DMS 273 (cell line): ENCODE results near the gene GLYAT.

Experiments
- DNase-seq: peaks from one replicate; lab custom pipeline; 2025; ENCODE audit not compliant: unreplicated experiment; lab: John Stamatoyannopoulos, UW

GLYAT gene, protein sequence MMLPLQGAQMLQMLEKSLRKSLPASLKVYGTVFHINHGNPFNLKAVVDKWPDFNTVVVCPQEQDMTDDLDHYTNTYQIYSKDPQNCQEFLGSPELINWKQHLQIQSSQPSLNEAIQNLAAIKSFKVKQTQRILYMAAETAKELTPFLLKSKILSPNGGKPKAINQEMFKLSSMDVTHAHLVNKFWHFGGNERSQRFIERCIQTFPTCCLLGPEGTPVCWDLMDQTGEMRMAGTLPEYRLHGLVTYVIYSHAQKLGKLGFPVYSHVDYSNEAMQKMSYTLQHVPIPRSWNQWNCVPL

DNA sequence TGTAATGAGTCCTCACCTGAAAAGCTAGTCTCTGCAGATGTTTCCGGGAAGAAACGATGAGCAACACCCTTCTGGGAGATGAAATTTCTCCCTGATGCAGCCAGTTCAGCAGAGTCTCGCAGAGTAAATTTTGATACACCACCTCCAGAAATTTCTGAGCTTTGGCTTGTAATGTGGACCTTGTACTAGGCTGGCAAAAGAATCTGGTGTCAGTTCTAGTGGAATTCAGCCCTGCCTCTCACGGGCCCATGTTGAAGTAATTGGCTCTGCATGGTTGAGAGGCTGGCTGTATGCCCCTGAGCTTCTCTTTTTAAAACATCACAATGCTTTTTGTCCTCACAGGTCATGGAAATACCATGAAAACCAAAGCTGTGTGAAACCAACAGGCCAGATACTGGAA lies at the start of gene GLYAT:
TSS of gene GLYAT (minus strand) at position 125 of the 400 bp plus-strand sequence. CDS start 7,447 bp downstream, outside the sequence.
- DNase-seq = no peak

DNA sequence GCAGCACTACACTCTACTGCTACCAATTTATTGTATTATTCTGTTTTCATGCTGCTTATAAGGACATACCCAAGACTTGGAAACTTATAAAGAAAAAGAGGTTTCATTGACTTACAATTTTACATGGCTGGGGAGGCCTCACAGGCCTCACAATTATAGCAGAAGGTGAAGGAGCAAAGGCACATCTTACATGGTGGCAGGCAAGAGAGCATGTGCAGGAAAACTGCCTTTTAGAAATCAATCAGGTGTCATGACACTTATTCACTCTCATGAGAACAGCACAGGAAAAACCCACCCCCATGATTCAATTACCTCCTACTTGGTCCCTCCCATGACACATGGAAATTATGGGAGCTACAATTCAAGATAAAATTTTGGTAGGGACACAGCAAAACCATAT lies 49.6 kb upstream of the GLYAT start:
- no peak for DNase-seq

DNA sequence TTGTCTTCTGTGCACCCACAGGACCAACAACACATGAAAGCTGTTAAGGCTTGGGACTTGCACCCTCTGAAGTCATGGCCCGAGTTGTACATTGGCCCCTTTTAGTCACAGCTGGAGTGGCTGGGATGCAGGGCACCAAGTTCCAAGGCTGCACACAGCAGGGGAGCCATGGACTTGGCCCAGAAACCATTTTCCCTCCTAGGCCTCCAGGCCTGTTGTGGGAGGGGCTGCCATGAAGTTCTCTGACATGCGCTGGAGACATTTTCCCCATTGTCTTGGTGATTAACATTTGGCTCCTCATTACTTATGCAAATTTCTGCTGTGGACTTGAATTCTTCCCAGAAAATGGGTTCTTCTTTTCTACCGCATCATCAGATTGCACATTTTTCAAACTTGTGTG lies 48.8 kb upstream of the GLYAT start:
- DNase-seq = no peak

DNA sequence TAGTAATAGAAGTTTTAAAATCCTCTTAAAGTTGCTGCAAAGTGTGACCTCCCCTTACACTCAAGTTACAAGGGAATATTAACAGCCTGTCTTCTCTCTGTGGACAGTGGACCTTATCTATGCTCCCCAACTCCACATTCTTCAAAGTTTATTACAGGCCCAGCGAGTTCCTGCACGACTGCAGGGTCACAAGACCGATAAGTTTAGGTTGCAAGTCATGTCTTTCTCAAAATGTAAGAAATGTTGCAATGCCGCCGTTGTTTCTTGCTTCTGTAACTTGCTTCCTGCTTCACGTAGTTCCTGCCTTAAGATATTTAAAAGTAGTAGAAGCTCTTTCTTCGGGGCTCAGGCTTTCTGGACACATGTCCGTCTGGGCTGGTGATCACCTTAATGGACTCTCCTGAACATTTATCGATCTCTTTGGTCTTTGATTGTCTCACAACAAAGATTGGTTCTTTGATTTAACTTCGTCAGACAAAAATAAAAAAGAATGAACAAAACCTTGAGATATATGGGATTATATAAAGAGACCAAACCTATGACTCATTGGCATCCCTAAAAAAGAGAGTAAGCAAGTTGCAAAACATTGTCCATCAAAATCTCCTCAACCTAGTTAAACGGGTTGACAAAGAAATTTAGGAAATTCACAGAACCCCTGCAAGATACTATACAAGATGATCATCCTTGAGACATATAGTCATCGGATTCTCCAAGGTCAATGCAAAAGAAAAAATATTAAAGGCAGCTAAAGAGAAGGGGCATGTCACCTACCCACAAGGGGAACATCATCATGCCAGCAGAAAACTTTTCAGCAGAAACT lies 45.4 kb upstream of the GLYAT start:
- no peak for DNase-seq

DNA sequence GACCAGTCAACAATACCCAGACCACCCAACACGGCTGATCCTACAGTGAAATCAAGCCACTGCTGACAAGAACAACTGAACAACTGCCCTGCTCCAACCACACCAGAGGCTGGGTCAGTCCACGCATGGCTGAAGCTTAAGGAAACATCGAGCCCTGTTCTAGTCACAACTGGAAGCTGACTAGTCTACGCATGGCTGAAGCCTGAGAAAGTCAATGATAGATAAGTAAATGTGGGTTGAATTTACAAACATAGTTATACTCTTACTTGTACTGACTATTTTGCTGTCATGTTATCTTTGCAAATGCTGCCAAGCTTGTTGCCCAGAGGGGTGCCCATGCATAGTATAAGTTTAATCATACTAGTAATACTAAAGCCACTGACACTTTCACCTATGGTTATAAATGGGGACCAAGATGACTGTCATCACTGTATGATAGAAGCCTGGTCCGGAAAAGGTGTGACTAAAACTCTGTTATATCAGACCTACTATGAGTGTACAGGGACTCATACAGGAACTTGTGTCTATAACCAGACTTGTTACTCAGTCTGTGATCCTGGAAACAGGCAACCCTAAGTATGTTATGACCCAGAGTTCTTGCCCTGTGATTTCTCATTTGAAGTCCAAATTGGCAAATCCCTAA lies 43.4 kb upstream of the GLYAT start:
- DNase-seq = no peak

DNA sequence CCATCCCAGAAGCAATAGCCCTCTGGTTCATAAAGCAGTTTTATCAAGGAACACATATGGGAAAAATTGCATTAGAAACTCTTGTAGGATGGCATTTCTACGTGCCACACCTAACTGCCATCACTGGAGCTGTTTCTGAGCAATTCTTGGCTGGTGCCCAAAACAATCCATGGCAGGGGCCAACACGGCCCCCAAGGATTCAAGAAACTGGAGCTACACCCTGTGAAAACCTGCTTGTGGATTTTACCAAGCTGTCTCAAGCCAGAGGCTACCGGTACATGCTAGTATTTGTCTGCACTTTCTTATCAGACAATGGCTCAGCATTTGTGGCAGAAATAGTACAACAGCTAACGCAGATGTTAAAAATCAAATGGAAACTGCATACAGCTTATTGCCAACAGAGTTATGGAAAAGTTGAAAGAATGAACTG lies 42.4 kb upstream of the GLYAT start:
- no peak for DNase-seq

DNA sequence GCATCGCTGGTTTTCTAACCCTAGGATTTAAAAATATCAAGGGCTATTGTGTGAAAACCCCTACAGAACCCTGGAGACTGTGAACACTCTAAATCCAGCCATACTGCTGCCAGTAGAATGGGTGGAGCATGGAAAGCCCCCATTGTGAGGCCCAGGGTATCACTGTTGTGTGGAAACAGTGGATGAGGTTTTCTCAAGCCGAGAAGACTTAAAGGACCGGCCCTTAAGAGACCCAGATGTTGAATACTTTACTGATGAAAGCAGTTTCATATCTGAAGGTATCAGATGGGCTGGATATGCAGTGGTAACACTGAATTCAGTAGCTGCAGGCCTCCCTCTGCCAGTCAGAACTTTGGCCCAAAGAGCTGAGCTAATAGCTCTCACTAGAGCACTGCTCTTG lies 41.6 kb upstream of the GLYAT start:
- DNase-seq = no peak

DNA sequence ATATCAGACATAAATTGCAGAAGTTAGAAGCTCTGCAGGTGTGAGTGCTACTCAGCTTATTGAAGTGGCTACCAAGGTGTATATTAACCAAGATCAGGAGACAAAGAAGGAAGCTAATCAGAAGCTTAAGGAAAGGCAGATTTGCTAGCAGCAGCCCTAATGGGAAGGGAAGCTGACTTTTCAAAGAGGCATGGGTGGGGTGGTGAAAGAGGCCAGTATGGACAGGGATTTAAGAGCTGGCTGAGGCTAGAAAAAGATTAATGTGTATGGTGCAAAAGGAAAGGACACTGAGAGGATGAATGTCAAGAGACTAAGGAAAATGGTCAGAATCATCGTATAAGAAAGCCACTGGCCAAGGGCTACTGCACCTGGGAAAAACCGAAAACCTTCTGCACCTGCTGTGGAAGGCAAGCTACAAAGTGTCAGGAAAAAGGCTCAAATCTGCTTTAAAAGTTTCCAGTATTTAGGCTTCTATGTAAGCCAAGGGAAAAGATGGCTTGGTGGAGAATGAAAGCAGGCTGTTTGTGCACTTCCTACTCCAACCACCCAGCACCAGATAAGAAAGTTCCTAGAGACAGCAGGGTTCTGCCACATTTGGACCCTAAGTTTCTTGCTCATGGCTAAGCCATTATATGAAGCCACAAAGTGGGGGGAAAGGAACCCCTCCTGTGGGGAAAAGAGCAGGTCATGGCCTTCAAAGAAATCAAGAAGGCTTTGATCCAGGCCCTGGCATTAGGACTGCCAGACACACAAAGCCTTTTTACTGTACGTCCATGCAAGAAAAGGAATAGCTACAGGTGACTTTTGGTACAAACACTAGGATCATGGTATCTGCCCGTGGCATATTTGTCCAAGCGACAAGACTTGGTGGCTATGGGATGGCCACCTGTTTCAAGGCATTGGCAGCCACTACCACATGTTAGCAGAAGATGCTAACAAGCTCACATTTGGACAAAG lies 40.9 kb upstream of the GLYAT start:
- no peak for DNase-seq

DNA sequence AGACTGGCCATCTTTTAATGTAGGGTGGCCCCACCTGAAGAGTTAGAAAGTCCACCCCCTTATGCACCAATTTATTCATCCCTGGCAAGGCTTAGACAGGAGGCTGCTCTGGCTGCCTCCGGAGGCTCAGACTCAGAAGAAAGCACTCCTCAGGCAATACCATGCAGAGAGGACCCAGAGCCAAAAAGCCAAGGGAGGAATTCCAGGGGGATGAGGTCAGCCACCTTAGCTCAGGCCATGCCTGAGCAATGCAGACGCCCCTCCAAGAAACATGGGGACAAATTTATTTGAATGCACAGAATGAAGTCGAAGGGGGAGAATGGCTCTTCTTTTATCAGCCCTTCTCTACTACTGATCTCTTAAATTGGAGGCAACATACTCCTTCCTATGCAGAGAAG lies 39.7 kb upstream of the GLYAT start:
- DNase-seq = no peak

DNA sequence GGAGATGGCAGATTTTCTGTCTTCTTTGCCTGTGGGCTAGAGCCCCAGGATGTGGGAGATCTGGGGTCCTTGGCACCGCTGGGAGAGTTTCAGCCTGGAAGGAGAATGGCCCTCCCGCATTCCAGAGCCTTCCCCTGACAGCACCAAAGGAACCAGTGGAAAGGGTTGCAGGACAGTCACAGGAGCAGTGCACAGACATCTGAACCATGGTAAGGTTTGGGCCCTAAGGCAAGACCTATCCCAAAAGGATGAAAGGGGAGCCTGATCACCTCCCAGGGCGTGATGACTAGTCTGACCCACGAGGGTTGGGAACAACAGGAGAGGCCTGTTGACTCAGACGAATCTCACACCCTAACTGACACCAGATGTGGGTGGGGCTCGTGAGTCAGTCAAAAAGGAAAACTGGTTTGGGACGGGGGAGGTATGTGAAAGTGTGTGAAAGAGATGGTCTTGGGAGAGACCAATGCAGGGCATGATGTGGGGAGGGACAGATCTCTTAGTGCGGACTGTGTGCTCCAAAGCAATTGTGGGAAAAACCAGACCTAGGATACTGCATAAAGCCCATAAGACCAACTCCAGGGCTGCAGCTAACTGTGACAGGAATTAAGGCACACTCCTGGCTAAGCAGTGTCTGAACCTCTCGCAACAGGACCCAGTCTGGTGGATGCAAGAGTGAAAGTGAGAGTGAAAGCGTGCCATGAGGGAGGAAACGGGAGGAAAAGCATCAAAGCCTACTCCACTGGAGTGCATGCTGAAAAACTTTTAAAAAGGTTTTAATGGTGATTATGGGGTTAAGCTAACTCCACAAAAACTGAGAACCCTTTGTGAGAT lies 39.1 kb upstream of the GLYAT start:
- no peak for DNase-seq

DNA sequence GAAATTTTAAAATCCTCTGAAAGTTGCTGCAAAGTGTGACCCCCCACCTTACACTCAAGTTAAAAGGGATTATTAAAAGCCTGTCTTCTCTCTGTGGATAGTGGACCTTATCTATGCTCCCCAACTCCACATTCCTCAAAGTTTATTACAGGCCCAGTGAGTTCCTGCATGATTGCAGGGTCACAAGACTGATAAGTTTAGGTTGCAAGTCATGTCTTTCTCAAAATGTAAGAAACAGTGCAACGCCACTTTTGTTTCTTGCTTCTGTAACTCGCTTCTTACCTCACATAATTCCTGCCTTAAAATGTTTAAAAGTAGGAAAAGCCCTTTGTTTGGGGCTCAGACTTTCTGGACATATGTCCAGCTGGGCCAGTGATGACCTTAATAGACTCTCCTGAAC lies 38.4 kb upstream of the GLYAT start:
- no peak for DNase-seq

DNA sequence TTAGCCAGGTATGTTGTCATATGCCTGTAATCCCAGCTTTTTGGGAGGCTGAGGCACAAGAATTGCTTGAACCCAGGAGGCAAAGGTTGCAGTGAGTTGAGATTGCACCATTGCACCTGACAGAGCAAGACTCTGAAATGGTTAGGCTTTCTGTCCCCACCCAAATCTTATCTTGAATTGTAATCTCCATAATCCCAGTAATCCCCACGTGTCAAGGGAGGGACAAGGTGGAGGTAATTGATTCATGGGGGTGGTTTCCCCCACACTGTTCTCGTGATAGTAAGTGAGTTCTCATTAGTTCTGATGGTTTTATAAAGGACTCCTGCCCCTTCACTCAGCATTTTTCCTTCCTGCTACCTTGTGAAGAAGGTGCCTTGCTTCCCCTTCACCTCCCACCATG lies 37.6 kb upstream of the GLYAT start:
- DNase-seq = no peak

DNA sequence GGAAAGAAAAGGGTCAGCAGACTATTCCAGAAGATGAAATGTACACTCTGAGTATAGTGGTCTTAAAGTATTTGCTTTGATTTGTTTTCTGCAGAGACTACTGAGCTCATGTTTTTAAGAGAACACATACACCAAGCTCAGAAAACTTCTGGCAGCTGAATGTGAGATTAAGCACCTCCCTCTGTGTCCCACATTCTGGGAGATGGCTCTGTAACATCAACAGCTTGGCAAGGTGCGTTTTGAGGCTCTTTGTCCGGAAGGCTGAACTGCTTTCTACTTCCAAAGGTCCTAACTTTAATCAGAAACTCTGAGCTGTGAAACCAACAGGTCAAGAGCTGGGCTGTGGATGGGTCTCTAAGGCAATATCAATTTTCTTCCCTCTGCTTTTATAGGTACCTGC lies 36.4 kb upstream of the GLYAT start:
- DNase-seq = no peak

DNA sequence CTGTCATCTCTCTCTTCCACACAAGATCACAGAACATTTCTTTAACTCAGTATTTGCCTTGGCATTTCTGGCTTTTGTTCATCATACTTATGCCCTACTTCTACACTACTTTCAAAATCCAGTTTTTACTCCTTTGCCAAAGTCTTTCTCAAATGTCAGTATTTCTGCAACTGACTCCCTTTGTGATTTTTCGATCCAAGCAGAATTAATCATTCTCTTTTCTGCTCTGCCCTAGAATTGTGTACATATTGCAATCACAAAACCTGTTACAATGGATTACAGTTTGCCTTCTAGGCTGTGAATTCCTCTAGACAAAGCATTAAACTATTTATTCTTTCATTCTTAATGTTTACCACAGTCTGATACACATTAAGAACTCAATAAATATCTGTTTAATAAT lies 33.3 kb upstream of the GLYAT start:
- DNase-seq = no peak

DNA sequence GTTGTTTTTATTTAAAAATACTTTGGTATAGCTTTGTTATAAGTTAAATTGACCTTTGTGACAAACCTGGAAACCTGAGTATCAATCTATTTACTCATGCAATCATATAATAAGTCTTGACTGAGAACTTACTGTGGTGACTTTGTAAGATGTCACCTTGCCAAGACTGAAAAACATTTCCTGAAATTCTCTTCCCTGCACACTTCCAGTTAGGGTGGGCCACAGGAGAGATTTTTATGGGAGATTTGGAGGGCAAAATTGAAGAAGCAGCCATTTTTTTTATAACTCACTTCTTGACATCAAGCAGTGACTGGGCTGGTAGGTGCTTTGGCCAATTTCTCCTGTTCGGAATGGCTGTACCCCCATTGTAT lies 31.4 kb upstream of the GLYAT start:
- no peak for DNase-seq

DNA sequence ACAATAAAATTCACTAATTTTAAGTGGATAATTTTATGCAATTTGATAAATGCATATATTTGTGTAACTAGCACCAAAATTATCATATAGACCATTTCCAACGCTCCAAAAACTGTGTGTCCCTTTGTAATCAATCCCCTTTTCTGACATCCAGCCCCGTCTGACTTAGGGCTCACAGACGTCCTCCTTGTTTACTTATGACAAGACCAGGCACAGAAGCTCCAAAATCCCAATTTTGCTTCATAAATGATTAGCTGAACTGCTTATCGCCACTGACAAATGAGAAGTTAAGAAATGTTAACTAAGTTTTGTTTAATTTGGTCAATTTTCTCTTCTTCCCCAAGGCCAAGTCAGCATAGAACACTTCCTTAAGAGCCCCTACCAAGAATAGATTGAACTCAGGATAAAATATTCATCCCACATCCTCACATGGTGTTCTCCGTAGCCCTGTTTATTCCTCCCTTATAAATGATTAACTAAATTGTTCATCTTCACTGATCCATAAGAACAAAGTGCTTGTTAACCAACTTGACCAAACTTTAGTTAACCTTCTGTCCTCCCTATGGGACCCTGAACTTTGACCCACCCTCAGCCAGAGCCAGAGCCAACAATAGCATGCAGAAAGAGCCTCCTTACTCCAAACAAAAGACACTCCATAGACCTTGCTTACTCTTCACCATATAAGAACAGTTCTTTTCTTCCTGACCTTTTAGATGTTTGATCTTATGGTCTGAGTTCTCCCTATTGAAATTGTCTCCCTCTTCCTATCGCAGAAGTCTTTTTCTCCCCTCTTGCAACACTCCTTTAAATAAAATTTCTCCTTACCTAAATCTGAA lies 30.8 kb upstream of the GLYAT start:
- no peak for DNase-seq

DNA sequence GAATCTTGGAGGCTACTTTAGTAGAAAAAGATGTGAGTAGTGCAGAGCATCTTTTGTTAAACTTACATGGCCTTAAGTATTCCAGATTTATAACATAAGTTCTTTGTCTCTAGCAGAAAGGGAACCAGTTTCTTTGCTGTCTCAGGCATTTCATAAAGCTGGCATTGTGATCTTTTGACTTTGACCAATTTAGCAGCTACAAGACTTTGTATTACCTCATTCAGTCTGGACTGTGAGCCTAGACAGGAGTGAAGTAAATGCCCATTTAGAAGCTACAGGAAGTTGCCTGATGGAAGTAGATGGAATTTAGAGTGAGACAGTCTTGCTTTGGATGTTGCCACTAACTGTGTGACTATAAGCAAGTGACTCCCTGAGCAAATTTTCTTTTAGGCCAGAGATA lies 25.7 kb upstream of the GLYAT start:
- no peak for DNase-seq

DNA sequence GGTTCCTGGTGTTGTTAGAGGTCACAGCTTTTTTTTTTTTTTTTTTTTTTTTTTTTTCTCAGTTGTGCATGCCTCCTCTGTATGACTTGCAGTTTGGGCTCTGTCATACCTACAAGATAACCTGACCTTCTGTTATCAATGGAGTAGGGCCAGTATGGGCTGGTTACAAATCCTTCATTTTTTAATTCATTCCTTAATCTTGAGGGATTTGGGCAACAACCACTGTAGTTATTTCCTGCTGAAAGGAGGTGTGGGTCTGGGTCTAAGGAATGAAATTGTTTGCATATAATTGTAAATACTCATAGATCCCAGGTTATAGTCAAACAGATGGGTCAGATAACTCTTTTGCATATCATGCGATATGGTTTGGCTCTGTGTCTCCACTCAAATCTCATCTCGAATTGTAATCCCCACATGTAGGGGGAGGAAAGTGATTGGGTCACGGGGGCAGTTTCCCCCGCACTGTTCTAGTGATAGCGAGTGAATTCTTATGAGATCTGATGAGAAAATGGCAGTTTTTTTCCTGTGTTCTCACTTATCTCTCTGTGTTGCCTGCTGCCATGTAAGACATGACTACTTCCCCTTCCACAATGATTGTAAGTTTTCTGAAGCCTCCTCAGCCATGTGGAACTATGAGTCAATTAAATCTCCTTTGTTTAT lies 14.1 kb upstream of the GLYAT start:
- no peak for DNase-seq
